Measurements from ENCODE around the gene ADAMTS9. TPM values are rescaled to one million over a fixed set of nuclear protein-coding genes. Genes with fewer than 3 reads are reported as not detected.

Gene ADAMTS9
- polyA plus RNA-seq, 1 donor from 2014 or later, result 0.32 TPM

DNA sequence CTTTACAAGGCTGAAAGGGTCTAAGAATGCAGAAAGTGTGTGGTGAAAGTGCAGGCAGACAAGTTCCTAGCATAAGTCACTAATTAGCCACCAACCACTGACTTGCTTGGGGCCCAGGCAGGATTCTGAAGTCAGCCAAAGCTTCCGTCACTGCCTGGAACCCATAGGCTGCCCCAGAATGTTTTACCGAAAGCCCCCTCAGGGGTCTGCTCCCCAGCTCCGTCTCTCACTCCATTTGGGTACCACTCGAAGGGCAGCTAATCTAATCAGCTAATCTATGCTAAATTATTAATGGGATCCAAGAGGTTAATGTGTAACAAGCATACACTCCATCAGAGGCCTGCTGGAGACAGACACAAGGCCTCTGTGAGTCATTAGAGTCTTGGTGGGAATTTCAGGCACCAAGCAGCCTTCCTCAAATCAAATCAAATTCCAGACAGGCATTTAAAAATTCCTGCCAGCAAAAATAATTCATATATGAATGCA is 13.2 kb downstream of the ADAMTS9 start:
- no peaks in the 10 kb centered on the region for H3K79me2 ChIP-seq (replicated peaks; ENCODE audit: insufficient read depth, low read length)
- no peaks in the 10 kb centered on the region for H3F3A ChIP-seq (ENCODE audit: insufficient read depth, low read length, poor library complexity, severe bottlenecking)
- no peak overlapping the region for H2AFZ ChIP-seq (ENCODE audit: low read depth, low read length)
- no peaks in the 10 kb centered on the region for H3K27me3 ChIP-seq (ENCODE audit: insufficient read depth, low read depth, low read length)
- H3K36me3 ChIP-seq (ENCODE audit: insufficient read depth, low read length), result no peaks in the 10 kb centered on the region
- H3K9ac ChIP-seq (ENCODE audit: low read length), result no peak overlapping the region
- H3K27ac ChIP-seq (ENCODE audit: low read length), result no peak overlapping the region
- H3K9me3 ChIP-seq (ENCODE audit: low read length), result no peaks in the 10 kb centered on the region
- no peak overlapping the region for H3K4me3 ChIP-seq (ENCODE audit: low read length)
- no peaks in the 10 kb centered on the region for H3K9me2 ChIP-seq (ENCODE audit: insufficient read depth, low read length)
- H4K20me1 ChIP-seq (ENCODE audit: insufficient read depth), result no peaks in the 10 kb centered on the region
- no peak overlapping the region for H3K4me2 ChIP-seq (ENCODE audit: low read length)
- TF ChIP-seq POLR2AphosphoS5 (IDR thresholded peaks at IDR 0.05) (no peak), TAF1 (IDR thresholded peaks at IDR 0.05; ENCODE audit: low read depth) (no peak), RAD21 (conservative IDR thresholded peaks at IDR 0.05) (no peak), EZH2 (IDR thresholded peaks at IDR 0.05; ENCODE audit: borderline replicate concordance, insufficient read depth, low read length, poor library complexity, severe bottlenecking) (no peak), SMC3 (conservative IDR thresholded peaks at IDR 0.05; ENCODE audit: poor library complexity) (no peak), EP300 (conservative IDR thresholded peaks at IDR 0.05; ENCODE audit: poor library complexity, severe bottlenecking) (no peak), MXI1 (conservative IDR thresholded peaks at IDR 0.05; ENCODE audit: poor library complexity, severe bottlenecking) (no peak)
- TF ChIP-seq, protein P1, sequence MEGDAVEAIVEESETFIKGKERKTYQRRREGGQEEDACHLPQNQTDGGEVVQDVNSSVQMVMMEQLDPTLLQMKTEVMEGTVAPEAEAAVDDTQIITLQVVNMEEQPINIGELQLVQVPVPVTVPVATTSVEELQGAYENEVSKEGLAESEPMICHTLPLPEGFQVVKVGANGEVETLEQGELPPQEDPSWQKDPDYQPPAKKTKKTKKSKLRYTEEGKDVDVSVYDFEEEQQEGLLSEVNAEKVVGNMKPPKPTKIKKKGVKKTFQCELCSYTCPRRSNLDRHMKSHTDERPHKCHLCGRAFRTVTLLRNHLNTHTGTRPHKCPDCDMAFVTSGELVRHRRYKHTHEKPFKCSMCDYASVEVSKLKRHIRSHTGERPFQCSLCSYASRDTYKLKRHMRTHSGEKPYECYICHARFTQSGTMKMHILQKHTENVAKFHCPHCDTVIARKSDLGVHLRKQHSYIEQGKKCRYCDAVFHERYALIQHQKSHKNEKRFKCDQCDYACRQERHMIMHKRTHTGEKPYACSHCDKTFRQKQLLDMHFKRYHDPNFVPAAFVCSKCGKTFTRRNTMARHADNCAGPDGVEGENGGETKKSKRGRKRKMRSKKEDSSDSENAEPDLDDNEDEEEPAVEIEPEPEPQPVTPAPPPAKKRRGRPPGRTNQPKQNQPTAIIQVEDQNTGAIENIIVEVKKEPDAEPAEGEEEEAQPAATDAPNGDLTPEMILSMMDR (IDR thresholded peaks at IDR 0.05; ENCODE audit: poor library complexity, severe bottlenecking), result no peak
- TF ChIP-seq, protein P2, sequence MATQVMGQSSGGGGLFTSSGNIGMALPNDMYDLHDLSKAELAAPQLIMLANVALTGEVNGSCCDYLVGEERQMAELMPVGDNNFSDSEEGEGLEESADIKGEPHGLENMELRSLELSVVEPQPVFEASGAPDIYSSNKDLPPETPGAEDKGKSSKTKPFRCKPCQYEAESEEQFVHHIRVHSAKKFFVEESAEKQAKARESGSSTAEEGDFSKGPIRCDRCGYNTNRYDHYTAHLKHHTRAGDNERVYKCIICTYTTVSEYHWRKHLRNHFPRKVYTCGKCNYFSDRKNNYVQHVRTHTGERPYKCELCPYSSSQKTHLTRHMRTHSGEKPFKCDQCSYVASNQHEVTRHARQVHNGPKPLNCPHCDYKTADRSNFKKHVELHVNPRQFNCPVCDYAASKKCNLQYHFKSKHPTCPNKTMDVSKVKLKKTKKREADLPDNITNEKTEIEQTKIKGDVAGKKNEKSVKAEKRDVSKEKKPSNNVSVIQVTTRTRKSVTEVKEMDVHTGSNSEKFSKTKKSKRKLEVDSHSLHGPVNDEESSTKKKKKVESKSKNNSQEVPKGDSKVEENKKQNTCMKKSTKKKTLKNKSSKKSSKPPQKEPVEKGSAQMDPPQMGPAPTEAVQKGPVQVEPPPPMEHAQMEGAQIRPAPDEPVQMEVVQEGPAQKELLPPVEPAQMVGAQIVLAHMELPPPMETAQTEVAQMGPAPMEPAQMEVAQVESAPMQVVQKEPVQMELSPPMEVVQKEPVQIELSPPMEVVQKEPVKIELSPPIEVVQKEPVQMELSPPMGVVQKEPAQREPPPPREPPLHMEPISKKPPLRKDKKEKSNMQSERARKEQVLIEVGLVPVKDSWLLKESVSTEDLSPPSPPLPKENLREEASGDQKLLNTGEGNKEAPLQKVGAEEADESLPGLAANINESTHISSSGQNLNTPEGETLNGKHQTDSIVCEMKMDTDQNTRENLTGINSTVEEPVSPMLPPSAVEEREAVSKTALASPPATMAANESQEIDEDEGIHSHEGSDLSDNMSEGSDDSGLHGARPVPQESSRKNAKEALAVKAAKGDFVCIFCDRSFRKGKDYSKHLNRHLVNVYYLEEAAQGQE (IDR thresholded peaks at IDR 0.05; ENCODE audit: borderline replicate concordance), result no peak

DNA sequence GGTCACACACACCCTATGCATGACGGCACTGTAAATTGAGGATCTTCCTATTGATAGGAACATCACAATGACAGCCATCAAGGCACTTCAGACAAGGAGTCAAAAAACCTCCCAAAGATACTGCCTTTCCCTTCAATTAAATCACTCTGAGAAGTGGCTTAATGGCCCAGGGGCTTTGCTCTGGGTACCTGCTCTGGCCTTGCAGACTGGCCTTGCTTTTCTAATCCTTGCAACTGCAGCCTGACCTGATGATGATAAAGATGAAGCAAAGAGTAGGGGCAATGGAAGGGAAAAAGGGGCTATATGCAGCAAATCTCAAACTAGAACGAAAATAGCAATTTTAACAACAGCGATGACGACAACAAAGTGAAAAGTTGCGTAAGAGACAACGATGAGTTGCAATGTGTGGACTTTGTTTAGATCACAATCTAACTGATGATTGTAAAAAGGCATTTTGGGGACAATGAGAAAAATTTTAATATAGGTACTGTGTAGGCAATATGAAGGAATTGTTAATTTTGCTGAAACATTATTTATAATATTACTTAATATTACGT is 14.6 kb downstream of the ADAMTS9 start:
- no peak for TF ChIP-seq RAD21 (conservative IDR thresholded peaks at IDR 0.05)
- TF ChIP-seq, protein P2 (IDR thresholded peaks at IDR 0.05; ENCODE audit: borderline replicate concordance), result no peak
- TF ChIP-seq EZH2 (IDR thresholded peaks at IDR 0.05; ENCODE audit: borderline replicate concordance, insufficient read depth, low read length, poor library complexity, severe bottlenecking), result no peak
- no peak for TF ChIP-seq TAF1 (IDR thresholded peaks at IDR 0.05; ENCODE audit: low read depth)
- TF ChIP-seq, protein P1 (IDR thresholded peaks at IDR 0.05; ENCODE audit: poor library complexity, severe bottlenecking), result no peak
- H3K9me2 ChIP-seq (ENCODE audit: insufficient read depth, low read length), result no peaks in the 10 kb centered on the region
- H3K27me3 ChIP-seq (ENCODE audit: insufficient read depth, low read depth, low read length), result no peaks in the 10 kb centered on the region
- H4K20me1 ChIP-seq (ENCODE audit: insufficient read depth), result no peaks in the 10 kb centered on the region
- no peaks in the 10 kb centered on the region for H3K79me2 ChIP-seq (replicated peaks; ENCODE audit: insufficient read depth, low read length)
- H3K4me2 ChIP-seq (ENCODE audit: low read length), result no peak overlapping the region
- H2AFZ ChIP-seq (ENCODE audit: low read depth, low read length), result no peak overlapping the region
- H3F3A ChIP-seq (ENCODE audit: insufficient read depth, low read length, poor library complexity, severe bottlenecking), result no peaks in the 10 kb centered on the region
- H3K4me3 ChIP-seq (ENCODE audit: low read length), result no peak overlapping the region
- H3K9me3 ChIP-seq (ENCODE audit: low read length), result no peaks in the 10 kb centered on the region
- H3K9ac ChIP-seq (ENCODE audit: low read length), result no peak overlapping the region
- no peaks in the 10 kb centered on the region for H3K36me3 ChIP-seq (ENCODE audit: insufficient read depth, low read length)
- no peak overlapping the region for H3K27ac ChIP-seq (ENCODE audit: low read length)
